MCF 10A (cell line): Measurements from ENCODE around the gene PRIMA1. TPM values are rescaled to one million over a fixed set of nuclear protein-coding genes. Genes with fewer than 3 reads are reported as not detected.

Experiments
- BruUV-seq: library from RNA; stranded (reverse); fragments of 400-500 nt; replicated peaks from 2 replicates; lab custom pipeline; 2021; lab: Mats Ljungman, UMichigan
- CTCF ChIA-PET: fragments of 300-600 bp; sonication (Branson Sonifier 250); formaldehyde crosslinking; extraction: SDS; loops from one replicate; lab custom pipeline; 2021; ENCODE audit warnings: antibody characterized with exemption, inconsistent platforms; lab: Yijun Ruan, JAX
- POLR2A ChIA-PET: fragments of 300-600, 350-650 bp; sonication (Branson Sonifier 250); formaldehyde crosslinking; extraction: SDS; loops from one replicate; lab custom pipeline; 2020; ENCODE audit warnings: antibody characterized with exemption, inconsistent platforms; lab: Yijun Ruan, JAX
- DNase-seq: peaks from one replicate; pipeline ENCODE4 v3.0.0-alpha.2; 2018; ENCODE audit not compliant: unreplicated experiment
- H3K27ac Mint-ChIP-seq: one replicate; pipeline ENCODE4 v1.8.0; 2022; ENCODE audit warnings: mild to moderate bottlenecking, low read depth, mixed read lengths; ENCODE audit not compliant: unreplicated experiment
- H3K27me3 Mint-ChIP-seq: one replicate; pipeline ENCODE4 v1.8.0; 2022; ENCODE audit warnings: mixed read lengths; ENCODE audit not compliant: insufficient read depth, unreplicated experiment
- H3K36me3 Mint-ChIP-seq: one replicate; pipeline ENCODE4 v1.8.0; 2022; ENCODE audit warnings: mild to moderate bottlenecking, moderate library complexity, mixed read lengths; ENCODE audit not compliant: insufficient read depth, unreplicated experiment
- H3K4me1 Mint-ChIP-seq: one replicate; pipeline ENCODE4 v1.8.0; 2022; ENCODE audit warnings: mixed read lengths; ENCODE audit not compliant: insufficient read depth, unreplicated experiment
- H3K4me3 Mint-ChIP-seq: one replicate; pipeline ENCODE4 v1.8.0; 2022; ENCODE audit warnings: mild to moderate bottlenecking, moderate library complexity, mixed read lengths; ENCODE audit not compliant: unreplicated experiment
- H3K9me3 Mint-ChIP-seq: one replicate; pipeline ENCODE4 v1.8.0; 2022; ENCODE audit warnings: mixed read lengths; ENCODE audit not compliant: unreplicated experiment
- CTCF ChIP-seq: fragments of 200-600 bp; IDR thresholded peaks from one replicate; pipeline ENCODE4 v1.8.0; 2022; ENCODE audit warnings: antibody characterized with exemption, mild to moderate bottlenecking; ENCODE audit not compliant: unreplicated experiment
- intact Hi-C: fragments of 100-400 bp; cut with micrococcal nuclease; formaldehyde crosslinking; loops from 2 replicates; pipeline ENCODE4 v1.14.1; 2022
- total RNA-seq: library from RNA; stranded (reverse); gene quantifications from 2 replicates; pipeline ENCODE4 v1.2.3, GENCODE V29; 2022

The PRIMA1 gene
- total RNA-seq, 1 experiment from 2014 or later: not detected

- no peaks in the 10 kb centered on the region for H3K27me3 Mint-ChIP-seq
- intact Hi-C loops: no loop called here
- BruUV-seq: no TSS peak
- TF ChIP-seq CTCF: no peak
- no peak overlapping the region for H3K4me3 Mint-ChIP-seq
- DNase-seq: no peak
- CTCF ChIA-PET: no interaction called here
- POLR2A ChIA-PET: no interaction called here
- H3K27ac Mint-ChIP-seq: no peak overlapping the region
- H3K9me3 Mint-ChIP-seq: no peaks in the 10 kb centered on the region
- H3K4me1 Mint-ChIP-seq: peaks cover 5% of the 10 kb centered on the region
- peaks cover 5% of the 10 kb centered on the region for H3K36me3 Mint-ChIP-seq
These were observed 6.5 kb upstream of the PRIMA1 start for GRCh38 chr14:93794756-93795155.

- ChIA-PET POLR2A (no interaction called here), CTCF (interaction anchor here (0.8 kb wide), 1 partner anchor 44 kb away, joined by 3 read pairs; no protein-coding TSS in a partner anchor)
- no TSS peak for BruUV-seq
- intact Hi-C loops: no loop called here
- TF ChIP-seq CTCF: no peak
- Mint-ChIP-seq H3K4me1 (no peaks in the 10 kb centered on the region), H3K4me3 (no peak overlapping the region), H3K27me3 (no peaks in the 10 kb centered on the region), H3K36me3 (peaks cover 5% of the 10 kb centered on the region), H3K9me3 (no peaks in the 10 kb centered on the region), H3K27ac (no peak overlapping the region)
- no peak for DNase-seq
These were observed 5.5 kb upstream of the PRIMA1 start for GRCh38 chr14:93793555-93794324.

GRCh38 chr14:93792391-93792790, 4.1 kb upstream of the PRIMA1 start:
- Mint-ChIP-seq H3K4me1 (no peaks in the 10 kb centered on the region), H3K9me3 (no peaks in the 10 kb centered on the region), H3K36me3 (peaks cover 5% of the 10 kb centered on the region), H3K27ac (no peak overlapping the region), H3K4me3 (no peak overlapping the region), H3K27me3 (no peaks in the 10 kb centered on the region)
- no TSS peak for BruUV-seq
- DNase-seq: peak; percentile 14
- intact Hi-C loops: no loop called here
- no peak for TF ChIP-seq CTCF
- CTCF ChIA-PET: interaction anchor here (3.5 kb wide), 1 partner anchor 137 kb away, joined by 38 read pairs; no protein-coding TSS in a partner anchor
- POLR2A ChIA-PET: interaction anchor here (0.6 to 0.7 kb wide), 2 partner anchors 22 to 41 kb away, joined by 3 read pairs; no protein-coding TSS in a partner anchor

- H3K4me3 Mint-ChIP-seq: no peak overlapping the region
- ChIA-PET POLR2A (interaction anchor here (0.6 kb wide), 1 partner anchor 79 kb away, joined by 3 read pairs; no protein-coding TSS in a partner anchor), CTCF (interaction anchor here (0.5 to 3.5 kb wide), 3 partner anchors 37 to 136 kb away, joined by 3 to 38 read pairs (median 3); no protein-coding TSS in a partner anchor)
These were observed 2.7 kb upstream of the PRIMA1 start for GRCh38 chr14:93790966-93791365.

More at GRCh38 chr14:93790966-93791365, 2.7 kb upstream of the PRIMA1 start:
- Mint-ChIP-seq H3K27ac (no peak overlapping the region), H3K27me3 (no peaks in the 10 kb centered on the region), H3K4me1 (no peaks in the 10 kb centered on the region), H3K36me3 (peaks cover 5% of the 10 kb centered on the region), H3K9me3 (no peaks in the 10 kb centered on the region)
- no TSS peak for BruUV-seq
- DNase-seq: no peak
- no peak for TF ChIP-seq CTCF
- intact Hi-C loops: no loop called here
